CD4-positive, alpha-beta T cell treated with Interleukin-12 subunit alpha and Interleukin-12 subunit beta, for 1 hour (primary cell): ENCODE results near the gene IL10RB.
A peak's percentile ranks its signal among the peaks of the same experiment; 100 is the strongest.
"Not testable (repeated sequence)": the region's sequence is repeated elsewhere in the genome, so short reads cannot be mapped to it uniquely, and the experiment has no call there.

Experiments
- DNase-seq: peaks from one replicate; pipeline ENCODE4 v3.0.0-alpha.2; 2020

Gene IL10RB

DNA sequence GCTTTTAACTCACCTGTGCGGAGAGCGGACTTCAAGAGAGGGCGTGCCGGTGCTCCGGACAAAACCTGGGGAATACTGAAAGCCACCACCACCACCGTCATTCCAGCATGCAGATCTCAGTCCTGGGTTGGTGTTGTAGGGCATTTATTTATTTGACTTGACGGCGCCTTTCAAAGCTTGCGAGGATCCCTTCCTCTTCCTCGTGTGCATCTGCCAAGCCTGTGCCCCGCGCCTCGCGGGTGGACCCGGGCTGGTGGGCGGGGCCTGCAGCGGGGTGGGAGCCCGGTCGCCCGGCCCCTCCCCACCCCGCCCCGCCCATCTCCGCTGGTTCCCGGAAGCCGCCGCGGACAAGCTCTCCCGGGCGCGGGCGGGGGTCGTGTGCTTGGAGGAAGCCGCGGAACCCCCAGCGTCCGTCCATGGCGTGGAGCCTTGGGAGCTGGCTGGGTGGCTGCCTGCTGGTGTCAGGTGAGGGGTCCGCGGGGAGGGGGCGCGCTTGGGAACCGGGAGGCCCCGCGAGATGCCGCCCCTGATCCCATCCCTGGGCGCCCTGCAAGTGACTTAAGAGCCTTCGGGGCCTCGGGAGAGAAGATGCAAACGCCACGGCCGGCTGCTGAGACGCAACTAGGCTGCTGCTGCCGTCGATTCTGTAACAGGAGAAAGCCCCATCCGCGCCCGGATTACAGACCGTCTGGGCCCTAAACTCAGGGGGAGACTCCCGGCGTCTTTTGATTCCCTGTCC is at the start of gene IL10RB:
IL10RB (plus strand) TSS at position 318 of the 739 bp plus-strand sequence; CDS start at position 417, 99 bp downstream.
- peak; percentile 76 for DNase-seq

DNA sequence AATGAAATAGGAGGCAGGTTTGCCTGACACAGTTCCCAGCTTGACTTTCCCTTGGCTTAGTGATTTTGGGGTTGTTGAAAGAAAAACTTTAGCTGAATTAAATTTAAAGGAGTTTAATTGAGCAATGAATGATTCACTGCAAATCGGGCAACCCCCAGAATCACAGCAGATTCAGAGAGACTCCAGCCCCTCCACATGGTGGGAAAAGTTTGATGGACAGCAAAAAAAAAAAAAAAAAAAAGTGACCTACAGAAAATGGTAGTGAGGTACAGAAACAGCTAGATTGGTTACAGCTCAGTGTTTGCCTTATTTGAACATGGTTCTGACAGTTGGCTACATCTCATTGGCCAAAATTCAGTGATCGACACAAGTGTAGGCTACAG is 49.0 kb upstream of the IL10RB start:
- DNase-seq, result no peak

DNA sequence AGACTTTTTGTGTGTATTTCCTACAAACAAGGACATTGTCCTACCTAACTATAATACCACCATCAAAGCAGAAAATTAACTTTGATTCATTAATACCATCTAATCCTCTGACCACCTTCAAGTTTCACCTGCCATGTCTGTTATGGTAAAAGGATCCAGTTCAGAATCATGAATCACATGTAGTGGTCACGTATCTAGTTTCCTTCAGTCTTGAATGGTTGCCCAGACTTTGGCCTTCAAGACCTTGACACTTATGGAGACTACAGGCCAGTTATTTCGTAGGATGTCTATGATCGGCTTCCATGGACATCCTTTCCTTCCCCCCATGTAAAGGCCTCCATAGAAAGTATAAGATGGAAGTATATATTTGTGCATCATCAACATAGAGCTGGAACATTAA is 46.9 kb upstream of the IL10RB start:
- no peak for DNase-seq

DNA sequence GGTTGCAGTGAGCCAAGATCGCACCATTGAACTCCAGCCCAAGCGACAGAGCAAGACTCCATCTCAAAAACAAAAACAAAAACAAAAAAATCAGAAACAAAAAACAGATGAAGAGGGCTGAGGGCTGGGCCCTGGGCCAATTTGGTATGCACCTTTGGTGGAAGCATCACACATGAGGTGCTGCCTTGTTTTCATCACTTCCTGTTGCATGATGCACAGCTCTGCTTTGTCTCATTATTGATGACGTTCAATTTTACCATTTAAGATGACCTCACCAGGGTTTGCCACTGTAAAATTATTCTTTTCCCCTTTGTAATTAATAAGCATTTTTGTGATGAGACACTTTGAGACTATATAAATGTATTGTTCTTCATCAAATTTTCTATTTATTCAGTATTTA is 46.2 kb upstream of the IL10RB start:
- no peak for DNase-seq

DNA sequence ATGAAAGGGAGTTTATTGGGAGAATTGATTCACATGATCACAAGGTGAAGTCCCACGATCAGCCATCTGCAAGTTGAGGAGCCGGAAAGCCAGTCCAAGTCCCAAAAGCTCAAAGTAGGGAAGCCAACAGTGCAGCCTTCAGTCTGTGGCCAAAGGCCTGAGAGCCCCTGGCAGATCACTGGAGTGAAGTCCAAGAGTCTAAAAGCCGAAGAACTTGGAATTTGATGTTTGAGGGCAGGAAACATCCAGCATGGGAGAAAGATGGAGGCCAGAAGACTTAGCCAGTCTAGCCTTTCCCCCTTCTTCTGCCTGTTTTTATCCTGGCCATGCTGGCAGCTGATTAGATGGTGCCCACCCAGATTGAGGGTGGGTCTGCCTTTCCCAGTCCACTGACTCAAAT is 40.8 kb upstream of the IL10RB start:
- not testable (repeated sequence) for DNase-seq

DNA sequence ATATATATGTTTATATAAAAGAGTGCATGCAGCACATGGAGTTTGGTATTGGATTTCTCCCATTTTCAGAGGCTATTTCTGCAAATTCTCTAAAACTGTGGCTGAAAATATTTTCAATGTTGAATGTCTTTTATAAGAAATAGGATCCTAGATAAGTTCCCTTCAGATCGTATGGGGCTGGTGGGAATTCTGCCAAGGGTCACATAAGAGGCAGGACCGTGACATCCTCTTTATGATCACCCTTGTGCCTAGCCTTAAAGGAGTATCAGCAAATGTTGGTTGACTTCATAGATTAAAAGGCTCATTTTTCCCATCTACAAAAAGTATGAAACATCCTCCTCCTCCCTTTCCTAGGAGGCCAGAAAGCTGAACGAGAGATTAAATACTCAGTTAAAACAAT is 37.7 kb upstream of the IL10RB start:
- DNase-seq, result no peak

DNA sequence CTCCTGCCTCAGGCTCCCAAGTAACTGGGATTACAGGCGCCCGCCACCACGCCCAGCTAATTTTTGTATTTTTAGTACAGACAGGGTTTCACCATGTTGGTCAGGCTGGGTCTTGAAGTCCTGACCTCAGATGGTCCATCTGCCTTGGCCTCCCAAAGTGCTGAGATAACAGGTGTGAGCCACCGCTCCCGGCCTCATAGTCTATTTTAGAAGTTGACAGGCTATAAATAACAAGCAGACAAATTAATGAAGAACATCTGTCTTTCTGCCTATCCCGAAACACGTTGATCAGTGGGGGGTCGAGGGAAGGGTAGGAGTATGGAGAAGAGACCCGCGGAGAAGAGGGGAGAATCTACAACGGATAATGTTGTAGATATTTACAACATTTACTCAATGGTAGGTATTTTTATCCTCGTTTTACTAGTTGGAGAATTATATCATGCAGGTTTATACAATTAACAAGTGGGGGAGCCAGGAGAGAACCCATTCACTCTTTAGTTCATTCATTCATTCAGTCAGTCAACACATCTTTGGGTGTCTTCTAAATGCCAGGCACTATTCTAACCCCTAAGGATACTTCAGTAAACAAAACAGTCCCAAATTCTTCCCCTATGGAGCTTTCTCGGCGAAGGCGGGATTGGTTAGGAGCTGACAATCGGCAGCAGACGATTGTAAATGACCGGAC is 36.9 kb upstream of the IL10RB start:
- no peak for DNase-seq

DNA sequence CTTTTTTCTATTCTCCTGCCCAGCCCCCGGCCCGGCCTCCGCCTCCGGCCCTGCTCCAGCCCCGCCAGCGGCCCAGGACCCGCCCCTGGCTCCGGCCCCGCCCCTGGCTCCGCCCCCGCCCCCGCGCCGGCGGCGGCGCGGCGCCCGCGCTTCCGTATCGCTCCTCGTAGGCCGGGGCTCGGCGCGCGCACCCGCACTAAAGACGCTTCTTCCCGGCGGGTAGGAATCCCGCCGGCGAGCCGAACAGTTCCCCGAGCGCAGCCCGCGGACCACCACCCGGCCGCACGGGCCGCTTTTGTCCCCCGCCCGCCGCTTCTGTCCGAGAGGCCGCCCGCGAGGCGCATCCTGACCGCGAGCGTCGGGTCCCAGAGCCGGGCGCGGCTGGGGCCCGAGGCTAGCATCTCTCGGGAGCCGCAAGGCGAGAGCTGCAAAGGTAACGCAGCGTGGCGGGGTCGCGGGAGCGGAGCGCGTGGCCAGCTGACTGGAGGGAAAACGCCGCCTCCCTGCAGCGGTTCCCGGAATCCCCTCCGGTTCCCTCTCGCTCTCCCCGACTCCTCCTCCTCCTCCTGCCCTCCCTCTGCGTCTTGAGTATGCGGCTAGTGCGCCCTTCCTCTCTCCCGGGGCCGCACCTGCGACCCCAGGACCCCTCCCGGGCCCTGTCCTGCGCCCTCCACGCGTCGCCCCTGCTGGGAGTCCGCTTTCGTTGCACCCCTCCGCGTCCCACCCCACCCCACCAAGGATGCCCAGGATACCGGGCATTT is 36.2 kb upstream of the IL10RB start, which contains the start of gene IFNAR2:
IFNAR2 (plus strand) TSS at position 155 of the 761 bp plus-strand sequence. CDS start 11,985 bp downstream, outside the sequence.
- peak; percentile 79 for DNase-seq

DNA sequence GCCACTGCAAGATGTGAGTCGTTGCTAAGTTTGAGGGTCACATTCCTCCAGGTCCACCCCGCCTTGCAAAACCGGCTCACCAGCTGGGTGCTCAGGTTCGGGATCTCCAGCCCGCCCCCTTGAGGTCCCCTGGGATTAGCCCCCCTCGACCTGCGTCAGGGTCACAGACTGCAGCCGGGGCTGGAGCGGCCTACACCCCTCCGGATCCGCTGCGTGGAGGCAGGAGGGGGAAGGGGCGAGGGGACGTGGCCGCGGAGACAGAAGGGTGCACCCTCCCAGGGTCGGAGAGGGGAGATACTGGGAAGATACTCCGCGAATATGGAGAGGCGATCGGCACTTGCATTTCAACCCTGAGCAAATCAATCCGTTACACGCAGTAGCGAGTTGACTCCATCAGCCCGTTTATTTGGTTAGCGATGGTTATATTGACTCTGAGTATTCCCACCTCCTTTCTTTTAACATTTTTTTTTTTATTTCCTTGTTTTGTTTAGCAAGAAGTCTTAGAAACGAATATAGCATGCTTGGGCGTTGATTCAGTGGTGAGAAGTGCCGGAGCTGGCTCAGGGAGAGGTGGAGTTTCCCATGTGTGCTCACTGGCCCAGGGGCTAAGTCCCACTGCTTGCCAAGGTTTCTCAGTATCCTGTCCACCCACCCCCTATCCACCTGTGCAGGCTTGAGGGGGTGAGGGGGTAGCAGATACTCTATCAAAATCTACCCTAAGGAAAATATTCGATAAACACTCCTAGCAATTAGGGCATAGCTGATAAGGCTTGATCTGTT is 35.4 kb upstream of the IL10RB start:
- no peak for DNase-seq

DNA sequence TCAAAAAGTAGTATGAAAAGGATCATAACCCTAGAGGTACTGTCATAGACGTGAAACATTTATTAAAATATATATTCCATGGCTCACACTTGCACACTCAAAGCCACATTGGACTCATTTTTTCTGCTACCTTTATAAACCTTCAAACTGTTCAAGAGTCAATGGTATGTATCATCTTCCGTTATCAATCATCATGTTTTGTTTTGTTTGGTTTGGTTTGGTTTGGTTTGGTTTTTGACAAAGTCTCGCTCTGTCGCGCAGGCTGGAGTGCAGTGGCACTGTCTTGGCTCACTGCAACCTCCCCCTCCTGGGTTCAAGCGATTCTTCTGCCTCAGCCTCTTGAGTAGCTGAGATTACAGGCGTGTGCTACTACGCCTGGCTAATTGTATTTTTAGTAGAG is 34.6 kb upstream of the IL10RB start:
- DNase-seq, result peak; percentile 42

DNA sequence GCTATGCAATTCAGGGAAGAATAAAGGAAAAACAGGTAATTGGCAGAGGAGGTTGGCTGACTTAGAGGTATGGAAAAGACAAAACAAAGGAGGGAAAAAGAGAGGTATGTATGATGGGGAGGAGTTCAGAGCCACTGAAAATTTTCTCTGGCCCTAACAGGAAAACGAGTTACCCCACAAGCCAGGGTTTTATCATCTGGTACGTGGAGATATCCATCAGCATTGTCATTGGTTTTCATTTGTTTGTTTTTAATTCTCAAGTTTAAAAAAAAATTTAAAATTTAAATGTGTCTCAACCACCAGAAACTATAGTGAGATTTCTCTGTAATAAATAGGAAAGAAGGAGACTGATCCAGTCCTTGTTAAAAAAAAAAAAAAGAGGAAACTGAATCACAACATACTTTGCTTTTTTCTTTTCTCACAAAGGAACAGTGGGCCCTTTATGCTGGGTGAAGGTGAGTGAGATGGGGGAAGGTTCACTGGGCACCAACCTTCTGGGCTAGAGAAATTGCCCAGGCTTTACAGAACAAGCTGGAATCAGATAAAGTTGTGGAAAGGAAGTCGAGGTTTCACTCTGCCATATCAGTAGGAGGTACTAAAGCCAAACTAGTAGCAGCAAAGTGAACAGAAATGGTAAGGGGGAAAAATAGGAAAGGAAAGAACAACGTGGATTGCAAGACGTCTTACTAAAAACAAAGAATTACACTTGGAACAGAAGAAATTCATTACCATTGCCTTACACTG is 33.7 kb upstream of the IL10RB start:
- no peak for DNase-seq

DNA sequence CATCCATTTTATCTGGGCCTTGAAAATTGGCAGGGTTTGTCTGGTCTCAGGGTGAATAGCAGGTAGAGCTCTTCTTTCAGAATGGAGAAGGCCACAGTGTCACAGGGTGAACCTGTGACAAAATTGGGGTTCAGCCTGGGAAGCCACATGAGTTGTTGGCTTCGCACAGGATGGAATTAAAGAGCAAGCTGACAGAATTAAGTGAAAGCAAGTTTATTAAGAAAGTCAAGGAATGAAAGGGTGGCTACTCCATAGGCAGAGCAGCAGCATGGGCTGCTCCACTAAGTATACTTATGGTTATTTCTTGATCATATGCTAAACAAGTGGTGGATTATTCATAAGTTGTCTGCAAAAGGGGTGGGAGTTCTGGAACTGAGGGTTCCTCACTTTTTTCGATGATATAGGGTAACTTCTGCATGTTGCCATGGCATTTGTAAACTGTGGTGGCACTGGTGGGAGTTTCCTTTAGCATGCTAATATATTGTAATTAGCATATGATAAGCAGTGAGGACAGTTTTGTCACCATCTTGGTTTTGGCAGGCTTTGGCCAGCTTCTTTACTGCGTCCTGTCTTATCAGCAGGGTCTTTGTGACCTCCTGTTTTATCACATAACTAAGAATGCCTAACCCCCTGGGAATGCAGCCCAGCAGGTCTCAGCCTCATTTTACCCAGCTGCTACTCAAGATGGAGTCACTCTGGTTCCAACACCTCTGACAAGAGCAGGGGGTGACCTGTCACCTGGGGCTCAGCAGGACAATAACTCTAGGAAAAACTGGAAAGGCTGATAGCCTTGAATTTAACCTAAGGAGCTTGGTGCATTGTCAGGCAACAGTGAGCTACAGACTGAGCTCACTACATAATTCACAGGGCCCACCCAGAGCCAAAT is 31.3 kb upstream of the IL10RB start:
- DNase-seq, result no peak

DNA sequence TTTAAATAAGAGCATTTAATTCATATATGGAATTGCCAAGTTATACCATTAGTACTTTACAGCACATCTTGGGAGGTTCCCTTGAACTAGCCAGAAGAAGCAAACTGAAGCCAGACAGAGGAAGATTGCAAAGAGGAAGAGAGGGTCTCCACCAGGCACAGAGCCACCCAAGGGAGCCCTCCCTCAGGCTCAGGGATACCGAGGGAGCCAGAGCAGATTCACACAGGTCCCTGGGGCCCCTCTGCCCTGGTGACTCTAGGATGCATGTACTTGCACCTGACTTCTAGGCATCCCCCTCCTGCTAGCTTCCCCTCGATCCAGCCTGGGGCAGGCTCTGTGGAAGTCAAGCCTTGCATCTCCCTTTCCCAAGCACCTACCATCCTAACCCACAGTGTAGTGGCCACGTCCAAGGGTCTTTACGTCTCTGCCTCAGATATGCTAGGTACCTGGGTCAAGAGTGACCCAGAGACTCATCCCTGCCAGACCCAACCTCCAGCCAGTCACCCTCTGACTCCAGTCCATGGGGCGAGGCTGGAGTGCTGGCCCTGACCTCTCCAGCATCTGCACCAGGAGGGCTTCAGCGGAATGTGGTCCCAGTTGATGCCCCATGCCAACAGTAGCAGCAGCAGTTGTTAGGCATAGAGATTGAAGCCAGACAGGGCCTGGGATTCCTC is 30.0 kb upstream of the IL10RB start:
- DNase-seq, result no peak

DNA sequence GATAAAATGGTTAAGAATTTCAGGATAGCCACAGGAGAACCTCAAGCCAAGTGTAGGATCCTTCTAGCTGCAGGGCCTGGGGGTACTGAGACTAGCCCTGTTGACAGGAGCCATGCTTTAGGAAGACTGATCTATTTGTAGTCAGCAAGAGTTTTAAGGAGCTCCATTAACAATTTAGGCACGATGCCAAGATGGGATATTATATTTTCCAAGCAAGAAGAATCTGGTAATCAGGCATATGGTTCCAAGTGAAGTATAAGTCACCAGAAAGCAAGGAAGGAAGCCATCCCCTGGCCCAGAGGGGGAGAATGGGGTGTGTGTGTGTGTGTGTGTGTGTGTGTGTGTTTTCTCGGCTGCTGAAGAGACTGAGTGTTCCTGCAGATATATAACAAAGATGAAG is 29.4 kb upstream of the IL10RB start:
- DNase-seq, result no peak

DNA sequence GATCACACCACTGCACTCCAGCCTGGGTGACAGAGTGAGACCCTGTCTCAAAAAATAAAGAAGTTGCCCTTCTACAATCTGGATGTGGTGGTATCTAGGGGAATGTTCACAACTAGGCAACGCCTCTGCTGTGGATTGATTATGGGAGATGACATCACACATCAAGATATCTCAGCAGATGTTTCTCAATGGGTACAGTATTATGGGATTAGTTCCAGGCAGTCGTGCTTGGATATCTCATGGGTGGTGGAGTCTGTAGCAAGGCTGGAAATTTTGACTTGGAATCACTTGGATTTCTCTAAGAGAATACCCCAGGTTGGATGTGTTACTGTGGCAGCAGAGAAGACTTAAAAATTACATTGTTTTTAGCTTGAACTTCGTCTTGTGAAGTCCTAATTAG is 28.7 kb upstream of the IL10RB start:
- DNase-seq, result no peak

DNA sequence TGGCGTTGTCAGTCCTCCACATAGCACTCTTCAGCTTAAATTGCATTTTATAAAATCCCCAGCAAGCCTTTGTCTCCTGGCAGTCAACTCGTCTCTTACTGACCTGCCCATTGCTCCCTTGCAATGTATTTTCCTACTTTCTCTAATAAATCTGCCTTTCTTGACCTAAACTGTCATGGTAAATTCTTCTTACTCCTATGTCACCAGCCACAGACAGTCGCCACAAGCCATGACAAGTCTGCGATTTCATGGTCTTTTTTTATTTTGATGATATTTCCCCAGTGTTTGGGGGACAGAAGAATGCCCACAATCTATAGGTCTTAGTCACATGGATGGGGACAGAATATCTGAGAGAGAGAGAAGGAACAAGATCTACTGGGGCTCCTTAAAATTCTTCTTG is 28.0 kb upstream of the IL10RB start:
- no peak for DNase-seq

DNA sequence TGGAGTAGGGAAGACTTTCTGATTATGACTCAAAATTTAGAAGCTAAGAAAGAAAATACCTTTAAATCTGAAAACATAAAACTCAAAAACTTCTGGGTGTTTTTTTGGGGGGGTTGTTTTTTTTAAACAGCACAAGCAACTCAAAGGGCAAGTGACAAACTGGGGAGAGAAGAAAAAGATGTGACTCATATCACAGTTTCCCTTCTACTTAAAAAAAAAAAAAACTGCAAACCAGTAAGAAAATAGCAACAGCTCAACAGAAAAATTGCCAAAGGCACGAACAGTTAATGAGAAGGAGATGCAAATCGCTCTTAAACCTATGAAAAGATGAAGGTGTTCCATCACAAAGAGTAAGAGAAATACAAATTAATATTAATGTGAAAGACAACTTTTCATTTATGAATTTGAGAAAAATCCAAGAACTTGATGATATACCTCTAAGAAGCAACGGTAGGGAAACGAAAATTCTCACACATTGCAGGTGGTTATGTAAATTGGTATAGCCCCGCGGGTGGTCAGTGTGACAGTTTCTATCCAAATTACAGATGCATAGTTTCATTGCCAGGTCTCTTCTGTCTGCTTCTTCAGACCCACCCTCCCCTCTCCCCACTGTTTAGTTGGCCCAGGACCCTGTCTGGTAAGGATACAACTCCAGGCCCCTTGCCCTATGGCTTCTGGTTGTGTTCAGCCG is 27.5 kb upstream of the IL10RB start:
- DNase-seq, result peak; percentile 53

DNA sequence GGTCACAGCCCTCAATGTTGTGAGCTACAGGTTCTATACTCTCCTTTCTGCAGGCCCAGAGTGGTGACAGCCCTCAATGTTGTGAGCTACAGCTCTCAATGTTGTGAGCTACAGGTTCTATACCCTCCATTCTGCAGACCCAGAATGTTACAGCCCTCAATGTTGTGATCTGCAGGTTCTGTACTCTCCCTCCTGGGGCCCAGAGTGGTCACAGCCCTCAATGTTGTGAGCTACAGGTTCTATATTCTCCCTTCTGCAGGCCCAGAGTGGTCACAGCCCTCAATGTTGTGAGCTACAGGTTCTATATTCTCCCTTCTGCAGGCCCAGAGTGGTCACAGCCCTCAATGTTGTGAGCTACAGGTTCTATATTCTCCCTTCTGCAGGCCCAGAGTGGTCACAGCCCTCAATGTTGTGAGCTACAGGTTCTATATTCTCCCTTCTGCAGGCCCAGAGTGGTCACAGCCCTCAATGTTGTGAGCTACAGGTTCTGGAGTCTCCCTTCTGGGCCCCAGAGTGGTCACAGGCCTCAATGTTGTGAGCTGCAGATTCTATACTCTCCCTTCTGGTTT is 26.5 kb upstream of the IL10RB start:
- not testable (repeated sequence) for DNase-seq

DNA sequence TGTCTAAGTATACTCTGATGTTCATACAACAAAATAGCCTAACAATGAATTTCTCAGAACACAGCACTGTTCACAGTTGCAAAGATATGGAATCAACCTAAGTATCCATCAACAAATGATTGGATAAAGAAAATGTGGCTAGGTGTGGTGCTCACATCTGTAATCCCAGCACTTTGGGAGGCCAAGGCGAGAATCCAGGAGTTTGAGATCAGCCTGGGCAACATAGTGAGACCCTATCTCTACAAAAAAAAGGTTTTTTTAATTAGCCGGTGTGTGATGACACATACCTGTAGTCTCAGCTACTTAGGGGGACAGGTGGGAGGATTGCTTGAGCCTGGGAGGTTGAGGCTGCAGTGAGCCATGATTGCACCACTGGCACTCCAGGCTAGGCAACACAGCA is 25.8 kb upstream of the IL10RB start:
- DNase-seq, result no peak

DNA sequence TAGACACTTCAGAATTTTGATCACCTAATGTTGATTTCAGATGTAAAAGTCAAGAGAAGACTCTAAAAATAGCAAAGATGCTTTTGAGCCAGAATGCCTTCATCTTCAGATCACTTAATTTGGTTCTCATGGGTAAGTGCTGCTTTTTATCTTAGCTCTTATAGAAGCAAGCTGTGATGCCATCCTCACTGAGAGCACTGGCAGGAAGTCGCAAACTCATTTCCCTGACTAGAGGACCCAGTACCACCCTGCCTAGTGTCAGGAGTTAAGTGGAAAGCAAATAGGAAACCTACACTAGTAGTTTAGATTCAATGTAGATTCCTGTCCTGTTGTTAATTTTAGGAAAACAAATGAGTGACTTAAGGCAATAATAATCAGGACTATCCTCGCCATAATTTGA is 24.3 kb upstream of the IL10RB start:
- DNase-seq, result no peak
